Esophagus (tissue), 2 donors: Measurements from ENCODE around the gene CACNG5. TPM values are rescaled to one million over a fixed set of nuclear protein-coding genes. Genes with fewer than 3 reads are reported as not detected.

Source experiments
- H3K27ac ChIP-seq, 2 donors: one replicate each; pipeline ENCODE4 v1.5.1; 2013; ENCODE audit warnings: low read depth in 2 of 2, mild to moderate bottlenecking in 2 of 2, inconsistent platforms in 1 of 2, low read length in 1 of 2, moderate library complexity in 1 of 2
- H3K27me3 ChIP-seq, 2 donors: one replicate each; pipeline ENCODE4 v1.6.1; 2013; ENCODE audit warnings: low read length in 2 of 2, control low read depth in 1 of 2, mild to moderate bottlenecking in 1 of 2; ENCODE audit not compliant: insufficient read depth in 2 of 2, control insufficient read depth in 1 of 2
- H3K36me3 ChIP-seq, 2 donors: one replicate each; pipeline ENCODE4 v1.6.1; 2013; ENCODE audit warnings: low read length in 1 of 2; ENCODE audit not compliant: control insufficient read depth in 2 of 2, insufficient read depth in 2 of 2
- H3K4me1 ChIP-seq, 2 donors: one replicate each; pipeline ENCODE4 v1.6.1; 2013; ENCODE audit warnings: low read length in 1 of 2; ENCODE audit not compliant: control insufficient read depth in 2 of 2, insufficient read depth in 2 of 2
- H3K4me3 ChIP-seq, 2 donors: one replicate each; pipeline ENCODE4 v1.5.1; 2013; ENCODE audit warnings: low read length in 2 of 2, mild to moderate bottlenecking in 2 of 2, low read depth in 1 of 2, moderate library complexity in 1 of 2
- H3K9me3 ChIP-seq, 2 donors: one replicate each; pipeline ENCODE4 v1.6.1; 2013; ENCODE audit warnings: mild to moderate bottlenecking in 2 of 2, low read depth in 1 of 2, low read length in 1 of 2, moderate library complexity in 1 of 2; ENCODE audit not compliant: control insufficient read depth in 2 of 2, insufficient read depth in 1 of 2
- WGBS, 2 donors: extraction: QIAGEN DNeasy Blood & Tissue Kit; methylation state at CpG; one replicate each; pipeline ENCODE4 v1.1.7; 2013; 5-methylcytosine and 5-hydroxymethylcytosine counted together
- polyA plus RNA-seq, 2 donors: library from polyadenylated mRNA; stranded (reverse); fragments of 200-250 nt; gene quantifications; one replicate each; pipeline ENCODE4 v1.2.3, GENCODE V29; 2013
- donor health status: healthy with polysubstance abuse.
- donor health status: Bipolar disorder and iron deficiency.

The CACNG5 gene
- polyA plus RNA-seq, 2 donors, result not detected

DNA sequence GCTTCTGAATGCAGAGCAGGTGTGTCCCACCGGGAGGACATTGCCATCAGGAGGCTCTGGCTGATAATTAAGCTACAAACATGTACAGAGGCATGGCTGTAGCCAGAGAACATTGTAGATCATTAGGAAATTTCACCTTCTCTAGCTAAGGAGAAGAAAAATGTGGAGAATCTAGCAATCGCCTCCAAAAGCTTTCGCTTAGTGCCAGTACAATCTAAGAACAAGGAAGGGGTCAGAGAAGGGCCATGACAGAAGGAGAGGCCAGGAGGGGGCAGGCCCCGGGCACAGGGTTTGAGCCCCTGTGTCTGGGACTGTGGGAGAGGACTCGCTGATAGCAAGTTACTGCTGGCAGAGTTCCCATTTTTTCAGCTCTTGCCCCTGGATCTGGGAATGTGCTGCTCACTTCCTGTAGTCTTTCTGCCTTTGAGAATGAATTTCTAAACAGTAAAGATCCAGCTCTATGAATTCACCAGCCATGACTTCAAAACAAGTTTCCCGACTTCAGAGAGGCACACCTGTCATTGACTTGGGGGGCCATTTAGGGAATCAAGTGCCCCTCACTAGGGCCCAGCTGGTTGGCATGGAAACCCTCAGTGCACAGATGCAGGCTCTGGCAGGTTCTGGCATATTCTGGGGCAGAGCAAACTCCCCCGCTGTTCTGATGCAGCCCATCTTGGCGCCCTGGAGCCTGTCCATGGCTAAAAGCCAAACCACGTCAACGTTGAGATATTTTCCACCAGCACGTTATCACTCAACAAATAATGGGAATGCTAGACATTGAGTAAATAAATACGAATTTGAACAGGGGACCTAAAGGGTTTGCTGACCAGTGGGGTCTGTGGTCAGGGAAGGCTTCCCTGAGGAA is 70.1 kb downstream of the CACNG5 start:
- H3K4me1 ChIP-seq, result no peaks in the 10 kb centered on the region
- no peaks in the 10 kb centered on the region for H3K27me3 ChIP-seq
- no peaks in the 10 kb centered on the region for H3K9me3 ChIP-seq
- WGBS, 2 donors, result 29 to 30% methylated on average over 12 of the region's 12 CpGs
- H3K36me3 ChIP-seq, result no peaks in the 10 kb centered on the region
- H3K27ac ChIP-seq, result no peak overlapping the region
- H3K4me3 ChIP-seq, result no peak overlapping the region

DNA sequence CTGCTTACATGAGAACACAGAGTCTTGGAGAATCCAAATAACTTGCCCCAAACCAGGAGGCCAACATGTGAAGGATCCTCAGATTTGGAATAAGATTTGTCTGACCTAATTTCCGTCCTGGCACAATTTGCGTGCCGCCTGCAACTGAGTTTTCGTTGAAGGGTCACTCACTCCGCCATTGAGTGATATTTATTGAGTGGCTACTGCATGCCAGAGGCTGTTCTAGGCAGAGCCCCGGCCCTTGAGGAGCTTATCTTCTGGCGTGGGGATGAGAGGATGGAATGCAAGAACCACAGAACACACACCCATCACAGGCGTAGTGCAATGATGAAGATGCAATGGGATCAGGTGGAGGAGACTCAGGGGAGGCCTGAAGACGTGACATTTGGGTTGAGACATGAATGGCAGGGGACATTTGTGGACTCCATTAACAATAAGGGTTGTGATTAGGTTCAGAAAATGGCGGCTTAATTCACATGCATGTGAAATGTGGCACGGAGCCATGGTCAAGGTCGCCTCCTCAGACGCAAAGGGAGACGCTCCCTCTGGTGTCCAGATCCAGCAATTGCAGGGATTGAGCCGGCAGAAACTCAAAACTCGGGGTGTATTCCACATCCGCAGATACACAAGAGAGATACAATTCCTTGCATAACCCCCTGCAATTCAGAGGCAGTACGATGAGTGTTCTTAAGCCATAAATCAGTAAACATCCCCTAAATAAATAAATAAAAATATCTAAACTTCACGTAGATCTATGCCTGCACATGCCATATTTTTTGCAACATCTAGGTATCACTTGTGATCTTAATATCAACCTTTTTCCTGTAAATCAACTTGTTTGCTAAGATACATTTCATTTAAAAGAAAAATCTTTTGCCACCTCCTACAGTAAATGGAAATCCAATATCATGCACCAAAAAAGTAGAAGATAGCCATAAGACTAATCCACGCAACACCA is 71.7 kb downstream of the CACNG5 start:
- no peak overlapping the region for H3K4me3 ChIP-seq

DNA sequence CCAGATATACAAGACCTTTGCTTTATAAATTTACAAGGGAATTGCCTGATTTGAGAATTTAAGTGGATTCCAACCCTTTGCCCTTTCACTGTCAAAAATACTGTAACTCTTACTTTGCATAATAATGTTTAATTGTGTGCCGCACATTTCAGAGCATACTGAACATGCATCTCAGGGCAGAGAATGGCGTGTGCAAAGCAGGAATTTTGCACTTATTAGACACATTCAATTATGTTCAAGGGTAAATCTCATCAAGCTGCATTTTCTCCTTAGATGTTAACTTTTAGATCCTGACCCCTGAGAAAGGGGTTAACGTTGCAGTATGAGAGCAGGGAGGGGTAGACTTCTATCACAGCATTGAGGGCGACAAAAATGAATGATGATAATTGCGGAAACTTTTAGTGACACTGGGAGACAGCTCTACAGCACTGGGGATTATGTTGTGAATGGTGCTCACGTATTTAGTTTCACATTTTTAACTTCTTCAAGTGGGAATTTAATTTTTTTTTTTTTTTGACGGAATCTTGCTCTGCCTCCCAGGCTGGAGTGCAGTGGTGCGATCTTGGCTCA is 75.0 kb downstream of the CACNG5 start:
- no peaks in the 10 kb centered on the region for H3K27me3 ChIP-seq
- 76 to 82% methylated on average over 8 of the region's 8 CpGs for WGBS, 2 donors

More for the DNA sequence above, 71.7 kb downstream of the CACNG5 start:
- Histone ChIP-seq H3K4me1 (no peaks in the 10 kb centered on the region), H3K36me3 (no peaks in the 10 kb centered on the region), H3K27me3 (no peaks in the 10 kb centered on the region), H3K27ac (no peak overlapping the region), H3K9me3 (no peaks in the 10 kb centered on the region)
- WGBS, 2 donors, result 49 to 52% methylated on average over 20 of the region's 20 CpGs

DNA sequence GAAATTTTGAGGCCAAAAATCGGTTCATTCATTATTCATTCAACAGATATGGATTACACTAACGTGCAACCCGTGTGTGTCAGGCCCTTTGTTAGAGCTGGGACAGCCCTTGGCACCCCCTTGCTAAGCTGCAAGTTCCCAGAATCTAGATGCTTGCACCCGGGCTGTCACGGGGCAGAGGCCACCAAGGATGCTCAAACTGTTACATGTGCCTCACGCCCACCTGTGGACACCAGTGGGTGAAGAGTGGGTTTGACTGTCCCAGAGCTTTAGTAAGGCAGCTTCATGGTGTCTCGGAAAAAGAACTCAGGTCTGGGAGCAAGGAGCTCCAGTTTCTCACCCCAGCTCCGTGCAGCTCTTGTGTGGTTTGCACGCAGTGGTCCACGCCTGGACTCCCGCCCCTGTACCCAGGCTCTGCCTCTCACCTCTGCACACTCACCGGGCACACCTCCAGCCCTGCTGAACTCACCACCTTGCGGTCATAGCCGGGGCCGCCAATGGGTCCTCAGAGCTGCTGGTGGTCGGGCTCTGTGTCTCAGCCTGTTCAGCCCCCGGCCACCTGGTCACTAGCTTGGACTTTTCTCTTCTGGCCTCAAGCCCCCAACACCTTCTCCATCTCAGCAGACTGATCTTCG is 75.9 kb downstream of the CACNG5 start:
- H3K9me3 ChIP-seq, result no peaks in the 10 kb centered on the region
- H3K4me1 ChIP-seq, result no peaks in the 10 kb centered on the region
- H3K27me3 ChIP-seq, result no peaks in the 10 kb centered on the region
- H3K27ac ChIP-seq, result no peak overlapping the region
- 88 to 89% methylated on average over 18 of the region's 18 CpGs for WGBS, 2 donors
- no peaks in the 10 kb centered on the region for H3K36me3 ChIP-seq
- H3K4me3 ChIP-seq, result no peak overlapping the region

More for the DNA sequence above, 75.0 kb downstream of the CACNG5 start:
- Histone ChIP-seq H3K36me3 (no peaks in the 10 kb centered on the region), H3K27ac (no peak overlapping the region), H3K9me3 (no peaks in the 10 kb centered on the region), H3K4me3 (no peak overlapping the region), H3K4me1 (no peaks in the 10 kb centered on the region)

DNA sequence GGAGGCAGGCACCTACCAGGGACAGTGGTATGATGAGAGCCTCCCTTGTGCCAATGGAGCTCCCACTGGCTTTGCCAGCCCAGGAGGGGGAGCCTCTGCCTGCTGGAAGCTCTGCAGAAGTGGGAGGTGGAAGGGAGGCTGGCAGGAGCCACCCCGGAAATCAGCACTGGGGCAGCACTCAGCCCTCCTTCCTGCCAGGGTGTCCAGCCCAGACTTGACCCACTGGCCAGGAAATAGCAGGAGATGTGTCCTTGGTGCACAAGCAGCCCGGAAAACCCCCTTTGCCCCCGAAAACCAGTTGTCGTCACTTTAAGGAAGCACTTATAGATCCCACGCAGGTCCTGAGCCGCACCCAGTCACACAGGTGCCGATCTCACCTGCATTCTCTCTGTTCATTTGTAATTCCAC is 80.3 kb downstream of the CACNG5 start:
- Histone ChIP-seq H3K36me3 (no peaks in the 10 kb centered on the region), H3K4me1 (no peaks in the 10 kb centered on the region), H3K27ac (no peak overlapping the region), H3K27me3 (no peaks in the 10 kb centered on the region), H3K4me3 (no peak overlapping the region), H3K9me3 (peaks cover 0 to 3% of the 10 kb centered on the region in 2 donors)
- 49 to 55% methylated on average over 7 of the region's 7 CpGs for WGBS, 2 donors

DNA sequence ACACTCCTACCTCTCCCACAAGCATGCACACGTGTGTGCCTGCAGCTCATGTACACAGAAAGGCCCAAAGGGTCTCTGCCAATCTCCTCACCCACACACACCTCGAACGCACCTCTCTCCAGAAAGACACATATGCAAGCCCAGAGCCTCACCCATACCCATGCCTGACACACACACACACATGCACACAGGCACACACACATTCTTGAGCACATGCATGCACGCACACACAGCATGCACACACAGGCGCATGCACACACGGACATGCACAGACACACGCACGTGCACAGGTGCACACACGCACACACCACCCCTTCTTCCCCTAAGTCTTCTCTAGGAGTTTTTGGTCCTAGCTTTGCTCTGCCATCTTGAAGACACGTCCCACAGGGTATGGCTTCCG is 80.9 kb downstream of the CACNG5 start:
- H3K36me3 ChIP-seq, result no peaks in the 10 kb centered on the region

DNA sequence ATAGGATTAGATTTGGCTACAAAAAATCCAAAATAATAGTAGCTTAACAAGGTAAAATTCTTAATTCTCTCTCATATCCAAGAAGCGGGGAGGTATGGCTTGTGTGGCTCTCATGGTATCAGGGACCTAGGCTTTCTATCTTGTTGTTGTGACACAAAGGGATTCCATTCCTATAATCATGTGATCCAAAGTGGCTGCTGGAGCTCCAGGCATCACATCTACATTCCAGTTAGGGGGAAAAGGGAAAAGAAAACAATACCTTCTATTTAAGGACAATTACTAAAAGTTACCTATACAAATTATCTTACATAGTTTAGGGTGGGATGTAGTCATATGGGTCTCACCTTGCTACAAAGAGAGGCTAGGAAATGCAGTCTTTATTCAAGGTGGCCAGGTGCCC is 82.0 kb downstream of the CACNG5 start:
- no peaks in the 10 kb centered on the region for H3K4me1 ChIP-seq
- 96 to 97% methylated on average over 1 of the region's 1 CpG for WGBS, 2 donors

More for the DNA sequence above, 80.9 kb downstream of the CACNG5 start:
- H3K4me1 ChIP-seq, result no peaks in the 10 kb centered on the region
- no peaks in the 10 kb centered on the region for H3K27me3 ChIP-seq
- peaks cover 0 to 5% of the 10 kb centered on the region in 2 donors for H3K9me3 ChIP-seq
- no peak overlapping the region for H3K27ac ChIP-seq
- WGBS, 2 donors, result 88 to 90% methylated on average over 11 of the region's 11 CpGs
- no peak overlapping the region for H3K4me3 ChIP-seq

DNA sequence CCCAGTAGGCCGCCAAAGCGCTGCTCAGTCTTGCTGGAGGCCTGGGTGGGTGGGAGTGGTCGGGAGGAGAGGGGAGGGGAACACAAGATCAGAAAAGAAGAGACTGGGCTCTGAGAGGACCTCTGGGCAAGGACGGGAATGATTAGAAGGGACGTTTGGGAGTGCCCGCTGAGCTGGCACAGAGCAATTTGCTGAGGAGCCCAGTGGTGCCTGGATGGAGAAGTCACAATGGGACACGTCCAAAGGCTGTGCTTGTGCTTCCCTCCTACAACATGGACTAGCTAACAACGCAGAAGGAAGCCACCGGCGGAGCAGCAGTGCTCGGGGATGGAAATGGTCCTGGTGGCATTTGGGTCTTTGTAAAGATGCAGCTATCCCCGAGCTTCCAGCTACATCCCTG is 84.0 kb downstream of the CACNG5 start:
- peaks cover 0 to 9% of the 10 kb centered on the region in 2 donors for H3K9me3 ChIP-seq
- H3K27ac ChIP-seq, result no peak overlapping the region
- no peaks in the 10 kb centered on the region for H3K36me3 ChIP-seq
- H3K4me1 ChIP-seq, result no peaks in the 10 kb centered on the region
- H3K4me3 ChIP-seq, result no peak overlapping the region
- no peaks in the 10 kb centered on the region for H3K27me3 ChIP-seq
- 83 to 84% methylated on average over 12 of the region's 12 CpGs for WGBS, 2 donors

More for the DNA sequence above, 82.0 kb downstream of the CACNG5 start:
- H3K9me3 ChIP-seq, result peaks cover 0 to 9% of the 10 kb centered on the region in 2 donors
- H3K27me3 ChIP-seq, result no peaks in the 10 kb centered on the region
- H3K36me3 ChIP-seq, result no peaks in the 10 kb centered on the region
- H3K27ac ChIP-seq, result no peak overlapping the region
- no peak overlapping the region for H3K4me3 ChIP-seq

DNA sequence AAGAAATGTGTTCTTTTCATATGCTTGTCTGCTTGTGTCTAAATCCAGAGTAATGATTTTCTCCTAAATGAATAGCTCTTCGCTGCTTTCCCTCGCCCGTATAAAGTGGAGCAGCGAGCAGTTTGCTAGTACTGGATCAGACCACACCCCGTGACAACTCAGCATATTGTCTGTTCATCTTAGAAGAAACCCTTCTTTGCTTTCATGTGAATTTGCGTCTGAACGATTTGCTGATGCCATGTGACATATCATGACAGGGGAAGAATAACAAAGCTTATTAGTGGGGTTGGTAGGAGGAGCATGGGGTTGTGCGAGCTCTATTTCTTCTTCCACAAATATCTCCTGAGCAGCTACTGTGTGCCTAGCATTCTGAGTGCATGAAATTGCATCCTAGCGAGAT is 85.5 kb downstream of the CACNG5 start:
- Histone ChIP-seq H3K27ac (no peak overlapping the region), H3K4me3 (no peak overlapping the region), H3K9me3 (peaks cover 0 to 9% of the 10 kb centered on the region in 2 donors), H3K4me1 (no peaks in the 10 kb centered on the region), H3K36me3 (no peaks in the 10 kb centered on the region), H3K27me3 (no peaks in the 10 kb centered on the region)
- 63 to 70% methylated on average over 9 of the region's 9 CpGs for WGBS, 2 donors
